ENCODE data around the gene KRT2.

DNA sequence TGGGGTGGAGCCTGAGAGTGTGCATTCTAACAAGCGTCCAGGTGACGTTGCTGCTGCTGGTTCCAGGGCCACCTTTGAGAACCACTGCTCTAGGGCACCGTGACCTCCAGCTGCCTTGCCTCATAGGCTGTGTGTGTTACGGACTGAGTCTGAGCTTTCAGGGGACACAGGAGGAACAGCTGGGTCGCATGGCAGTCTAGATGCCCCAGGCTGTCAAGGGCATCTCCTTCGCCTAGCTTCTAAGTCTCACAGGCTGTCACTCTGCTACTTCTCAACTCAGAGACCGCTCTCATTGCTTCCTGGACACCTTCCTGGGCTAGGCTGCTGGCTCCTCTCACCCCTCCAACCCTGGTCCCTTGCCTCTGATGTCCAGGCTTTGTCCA lies 34.6 kb downstream of the KRT2 start:
- TF ChIP-seq POLR2AphosphoS5 (IDR thresholded peaks at IDR 0.05) (no peak), POLR2A (IDR thresholded peaks at IDR 0.05) (no peak)
- TF ChIP-seq, protein P1, sequence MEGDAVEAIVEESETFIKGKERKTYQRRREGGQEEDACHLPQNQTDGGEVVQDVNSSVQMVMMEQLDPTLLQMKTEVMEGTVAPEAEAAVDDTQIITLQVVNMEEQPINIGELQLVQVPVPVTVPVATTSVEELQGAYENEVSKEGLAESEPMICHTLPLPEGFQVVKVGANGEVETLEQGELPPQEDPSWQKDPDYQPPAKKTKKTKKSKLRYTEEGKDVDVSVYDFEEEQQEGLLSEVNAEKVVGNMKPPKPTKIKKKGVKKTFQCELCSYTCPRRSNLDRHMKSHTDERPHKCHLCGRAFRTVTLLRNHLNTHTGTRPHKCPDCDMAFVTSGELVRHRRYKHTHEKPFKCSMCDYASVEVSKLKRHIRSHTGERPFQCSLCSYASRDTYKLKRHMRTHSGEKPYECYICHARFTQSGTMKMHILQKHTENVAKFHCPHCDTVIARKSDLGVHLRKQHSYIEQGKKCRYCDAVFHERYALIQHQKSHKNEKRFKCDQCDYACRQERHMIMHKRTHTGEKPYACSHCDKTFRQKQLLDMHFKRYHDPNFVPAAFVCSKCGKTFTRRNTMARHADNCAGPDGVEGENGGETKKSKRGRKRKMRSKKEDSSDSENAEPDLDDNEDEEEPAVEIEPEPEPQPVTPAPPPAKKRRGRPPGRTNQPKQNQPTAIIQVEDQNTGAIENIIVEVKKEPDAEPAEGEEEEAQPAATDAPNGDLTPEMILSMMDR (IDR thresholded peaks at IDR 0.05) = no peak
